ENCODE data around the gene TAF11L4.
"Not testable (repeated sequence)": the region's sequence is repeated elsewhere in the genome, so short reads cannot be mapped to it uniquely, and the experiment has no call there.

Gene TAF11L4

GRCh38 chr5:17521501-17521900 lies at the start of gene TAF11L4:
TAF11L4 (plus strand) TSS chr5:17521801.
- not testable (repeated sequence) for H3K36me3 ChIP-seq (ENCODE audit: control insufficient read depth, insufficient read depth, low read length); H3K4me3 ChIP-seq (replicated peaks; ENCODE audit: low read depth, low read length); H3K27me3 ChIP-seq (replicated peaks; ENCODE audit: control insufficient read depth, insufficient read depth, low read length); DNase-seq (ENCODE audit: extremely low read depth, insufficient read length)

- not testable (repeated sequence) for DNase-seq (ENCODE audit: extremely low read depth, insufficient read length); H3K27me3 ChIP-seq (replicated peaks; ENCODE audit: control insufficient read depth, insufficient read depth, low read length); H3K4me3 ChIP-seq (replicated peaks; ENCODE audit: low read depth, low read length); H3K36me3 ChIP-seq (ENCODE audit: control insufficient read depth, insufficient read depth, low read length)
These were observed 46.5 kb upstream of the TAF11L4 start for GRCh38 chr5:17475064-17475463.

GRCh38 chr5:17477043-17477442 lies 44.6 kb upstream of the TAF11L4 start:
- no peak for TF ChIP-seq CTCF (IDR thresholded peaks at IDR 0.05; ENCODE audit: insufficient read depth, low read length, poor library complexity, severe bottlenecking)
- DNase-seq (ENCODE audit: extremely low read depth, insufficient read length) = no peak
- Histone ChIP-seq H3K27me3 (replicated peaks; ENCODE audit: control insufficient read depth, insufficient read depth, low read length) (no peaks in the 10 kb centered on the region), H3K4me3 (replicated peaks; ENCODE audit: low read depth, low read length) (no peak overlapping the region), H3K36me3 (ENCODE audit: control insufficient read depth, insufficient read depth, low read length) (no peaks in the 10 kb centered on the region)

GRCh38 chr5:17477573-17478265 lies 43.9 kb upstream of the TAF11L4 start:
- Histone ChIP-seq H3K4me3 (replicated peaks; ENCODE audit: low read depth, low read length) (no peak overlapping the region), H3K27me3 (replicated peaks; ENCODE audit: control insufficient read depth, insufficient read depth, low read length) (no peaks in the 10 kb centered on the region), H3K36me3 (ENCODE audit: control insufficient read depth, insufficient read depth, low read length) (no peaks in the 10 kb centered on the region)
- TF ChIP-seq CTCF (IDR thresholded peaks at IDR 0.05; ENCODE audit: insufficient read depth, low read length, poor library complexity, severe bottlenecking) = no peak
- DNase-seq (ENCODE audit: extremely low read depth, insufficient read length) = no peak

GRCh38 chr5:17481378-17481777 lies 40.2 kb upstream of the TAF11L4 start:
- Histone ChIP-seq H3K4me3 (replicated peaks; ENCODE audit: low read depth, low read length) (no peak overlapping the region), H3K27me3 (replicated peaks; ENCODE audit: control insufficient read depth, insufficient read depth, low read length) (no peaks in the 10 kb centered on the region), H3K36me3 (ENCODE audit: control insufficient read depth, insufficient read depth, low read length) (no peaks in the 10 kb centered on the region)
- TF ChIP-seq CTCF (IDR thresholded peaks at IDR 0.05; ENCODE audit: insufficient read depth, low read length, poor library complexity, severe bottlenecking) = no peak
- no peak for DNase-seq (ENCODE audit: extremely low read depth, insufficient read length)

GRCh38 chr5:17482790-17483189 lies 38.8 kb upstream of the TAF11L4 start:
- H3K4me3 ChIP-seq (replicated peaks; ENCODE audit: low read depth, low read length) = no peak overlapping the region
- no peak for DNase-seq (ENCODE audit: extremely low read depth, insufficient read length)
- no peaks in the 10 kb centered on the region for H3K36me3 ChIP-seq (ENCODE audit: control insufficient read depth, insufficient read depth, low read length)
- TF ChIP-seq CTCF (IDR thresholded peaks at IDR 0.05; ENCODE audit: insufficient read depth, low read length, poor library complexity, severe bottlenecking) = no peak
- H3K27me3 ChIP-seq (replicated peaks; ENCODE audit: control insufficient read depth, insufficient read depth, low read length) = no peaks in the 10 kb centered on the region

GRCh38 chr5:17486464-17487173 lies 35.0 kb upstream of the TAF11L4 start:
- not testable (repeated sequence) for H3K36me3 ChIP-seq (ENCODE audit: control insufficient read depth, insufficient read depth, low read length); H3K27me3 ChIP-seq (replicated peaks; ENCODE audit: control insufficient read depth, insufficient read depth, low read length); H3K4me3 ChIP-seq (replicated peaks; ENCODE audit: low read depth, low read length); DNase-seq (ENCODE audit: extremely low read depth, insufficient read length)

Measured in GM06990 (cell line).